Chondrocyte (in vitro differentiated cells): Measurements from ENCODE around the gene OR10A2. TPM values are rescaled to one million over a fixed set of nuclear protein-coding genes. Genes with fewer than 3 reads are reported as not detected.
A peak's percentile ranks its signal among the peaks of the same experiment; 100 is the strongest.

ENCODE experiments used
- DNase-seq: peaks from one replicate; pipeline ENCODE4 v3.0.0; 2021; ENCODE audit warnings: mixed read lengths, low spot score
- H3K27ac Mint-ChIP-seq: one replicate; pipeline ENCODE4 v1.8.0; 2021; ENCODE audit warnings: mild to moderate bottlenecking, moderate library complexity, mixed read lengths; ENCODE audit not compliant: unreplicated experiment
- H3K27me3 Mint-ChIP-seq: 2 replicates; pipeline ENCODE4 v1.8.0; 2021; ENCODE audit warnings: low read depth, mixed read lengths
- H3K36me3 Mint-ChIP-seq: 2 replicates; pipeline ENCODE4 v1.8.0; 2021; ENCODE audit warnings: low read depth, mixed read lengths
- H3K4me1 Mint-ChIP-seq: 2 replicates; pipeline ENCODE4 v1.8.0; 2021; ENCODE audit warnings: low read depth, mild to moderate bottlenecking, mixed read lengths
- H3K4me3 Mint-ChIP-seq: one replicate; pipeline ENCODE4 v1.8.0; 2021; ENCODE audit warnings: mild to moderate bottlenecking, moderate library complexity, mixed read lengths; ENCODE audit not compliant: unreplicated experiment
- H3K9me3 Mint-ChIP-seq: 2 replicates; pipeline ENCODE4 v1.8.0; 2021; ENCODE audit warnings: low read depth, mixed read lengths
- total RNA-seq: library from RNA; stranded (reverse); gene quantifications from 3 replicates; pipeline ENCODE4 v1.2.1, GENCODE V29; 2021
- TF ChIP-seq, protein P1 (sequence below): fragments of 200-600 bp; sonication (generic); IDR thresholded peaks from 2 replicates; pipeline ENCODE4 v1.5.0; 2021; ENCODE audit warnings: antibody characterized with exemption, mild to moderate bottlenecking, moderate library complexity

Gene OR10A2
- total RNA-seq, 1 donor from 2014 or later = not detected

DNA sequence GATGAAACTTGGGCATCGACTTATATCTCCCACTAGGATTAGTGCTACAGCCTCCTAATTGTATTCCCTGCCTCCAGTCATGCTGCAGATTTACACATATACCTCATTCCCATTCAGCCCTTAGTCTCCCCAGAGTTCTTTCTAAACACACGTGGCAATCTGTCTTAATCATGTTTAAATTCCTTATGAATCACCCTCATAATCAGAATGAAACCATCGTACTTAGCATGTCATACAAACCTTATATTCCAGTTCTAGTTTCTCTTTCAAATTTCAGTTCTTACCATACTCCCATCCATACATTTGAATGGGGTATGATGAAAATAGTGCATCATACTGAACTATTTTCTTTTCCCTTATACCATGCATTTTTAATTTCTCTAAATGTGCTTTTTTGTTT, 6.0 kb upstream of the OR10A2 start:
- Mint-ChIP-seq H3K27me3 (no peaks in the 10 kb centered on the region), H3K27ac (no peak overlapping the region), H3K9me3 (peaks cover 17% of the 10 kb centered on the region), H3K4me1 (no peaks in the 10 kb centered on the region), H3K4me3 (no peak overlapping the region), H3K36me3 (no peaks in the 10 kb centered on the region)
- DNase-seq = no peak
- TF ChIP-seq, protein P1, sequence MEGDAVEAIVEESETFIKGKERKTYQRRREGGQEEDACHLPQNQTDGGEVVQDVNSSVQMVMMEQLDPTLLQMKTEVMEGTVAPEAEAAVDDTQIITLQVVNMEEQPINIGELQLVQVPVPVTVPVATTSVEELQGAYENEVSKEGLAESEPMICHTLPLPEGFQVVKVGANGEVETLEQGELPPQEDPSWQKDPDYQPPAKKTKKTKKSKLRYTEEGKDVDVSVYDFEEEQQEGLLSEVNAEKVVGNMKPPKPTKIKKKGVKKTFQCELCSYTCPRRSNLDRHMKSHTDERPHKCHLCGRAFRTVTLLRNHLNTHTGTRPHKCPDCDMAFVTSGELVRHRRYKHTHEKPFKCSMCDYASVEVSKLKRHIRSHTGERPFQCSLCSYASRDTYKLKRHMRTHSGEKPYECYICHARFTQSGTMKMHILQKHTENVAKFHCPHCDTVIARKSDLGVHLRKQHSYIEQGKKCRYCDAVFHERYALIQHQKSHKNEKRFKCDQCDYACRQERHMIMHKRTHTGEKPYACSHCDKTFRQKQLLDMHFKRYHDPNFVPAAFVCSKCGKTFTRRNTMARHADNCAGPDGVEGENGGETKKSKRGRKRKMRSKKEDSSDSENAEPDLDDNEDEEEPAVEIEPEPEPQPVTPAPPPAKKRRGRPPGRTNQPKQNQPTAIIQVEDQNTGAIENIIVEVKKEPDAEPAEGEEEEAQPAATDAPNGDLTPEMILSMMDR = no peak

DNA sequence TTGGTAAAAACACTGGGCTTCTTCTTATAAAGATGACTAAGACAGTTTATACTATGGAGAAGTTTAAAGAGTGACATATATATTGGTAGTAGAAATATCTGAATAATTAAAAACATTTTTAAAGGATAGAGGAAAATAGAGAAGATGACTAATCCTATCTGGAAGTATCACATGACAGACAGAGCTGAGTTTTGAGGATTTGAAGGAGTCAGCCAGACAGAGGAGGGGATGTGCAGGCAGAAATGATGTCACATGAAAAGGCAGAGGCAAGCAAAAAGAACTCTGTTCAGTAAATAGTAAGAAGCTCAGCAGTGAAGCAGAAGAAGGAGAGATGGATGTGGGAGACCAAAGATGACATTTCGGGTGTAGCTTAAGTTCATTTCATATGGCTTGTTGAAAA, 1.6 kb downstream of the OR10A2 start:
- TF ChIP-seq, protein P1 = no peak
- Mint-ChIP-seq H3K4me3 (no peak overlapping the region), H3K36me3 (no peaks in the 10 kb centered on the region), H3K4me1 (peaks cover 7% of the 10 kb centered on the region), H3K9me3 (peaks cover 9% of the 10 kb centered on the region), H3K27ac (peak overlapping the region; percentile 34), H3K27me3 (no peaks in the 10 kb centered on the region)
- DNase-seq = no peak

DNA sequence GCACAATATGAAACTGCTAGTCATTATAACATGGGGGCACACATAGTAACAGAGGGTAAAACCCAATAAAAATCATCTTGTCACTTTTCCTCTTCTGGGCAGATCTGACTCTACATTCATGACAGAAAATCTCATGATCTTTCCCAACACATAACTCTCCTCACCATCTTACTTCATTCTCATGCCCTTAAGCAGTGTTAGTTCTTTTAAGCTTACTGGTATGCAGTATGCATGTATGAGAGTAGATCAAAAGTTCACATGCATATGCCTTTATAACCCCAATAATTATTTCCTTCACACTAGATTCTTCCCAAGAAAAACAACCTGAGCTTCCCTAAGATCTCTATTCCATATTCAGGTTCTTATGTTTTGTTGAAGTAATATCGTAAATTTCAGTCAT, 8.4 kb downstream of the OR10A2 start:
- DNase-seq = no peak
- Mint-ChIP-seq H3K4me1 (no peaks in the 10 kb centered on the region), H3K27me3 (no peaks in the 10 kb centered on the region), H3K4me3 (no peak overlapping the region), H3K9me3 (no peaks in the 10 kb centered on the region), H3K36me3 (no peaks in the 10 kb centered on the region), H3K27ac (no peak overlapping the region)
- TF ChIP-seq, protein P1 = no peak

DNA sequence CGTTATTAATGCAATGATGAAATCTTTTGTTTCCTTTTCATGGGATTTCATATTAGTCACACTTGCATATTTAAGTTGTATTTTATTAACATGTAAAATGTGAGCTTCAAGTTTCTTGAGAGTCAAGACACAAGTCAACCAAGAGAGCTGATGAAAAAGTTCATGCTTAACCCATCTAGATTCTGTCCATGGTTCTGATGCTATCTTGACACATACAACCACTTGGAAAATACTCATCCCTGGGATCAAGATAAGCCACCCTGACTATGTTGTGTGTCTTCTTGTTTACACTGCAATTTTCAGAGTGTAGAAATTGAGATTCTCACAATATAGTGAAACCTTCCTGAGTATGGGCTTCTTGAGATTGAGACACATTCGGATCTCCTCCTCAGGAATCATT, 12.9 kb downstream of the OR10A2 start:
- DNase-seq = no peak
- TF ChIP-seq, protein P1 = no peak
- H3K9me3 Mint-ChIP-seq = peaks cover 6% of the 10 kb centered on the region
- no peaks in the 10 kb centered on the region for H3K27me3 Mint-ChIP-seq
- no peak overlapping the region for H3K4me3 Mint-ChIP-seq
- no peak overlapping the region for H3K27ac Mint-ChIP-seq
- no peaks in the 10 kb centered on the region for H3K36me3 Mint-ChIP-seq
- no peaks in the 10 kb centered on the region for H3K4me1 Mint-ChIP-seq

DNA sequence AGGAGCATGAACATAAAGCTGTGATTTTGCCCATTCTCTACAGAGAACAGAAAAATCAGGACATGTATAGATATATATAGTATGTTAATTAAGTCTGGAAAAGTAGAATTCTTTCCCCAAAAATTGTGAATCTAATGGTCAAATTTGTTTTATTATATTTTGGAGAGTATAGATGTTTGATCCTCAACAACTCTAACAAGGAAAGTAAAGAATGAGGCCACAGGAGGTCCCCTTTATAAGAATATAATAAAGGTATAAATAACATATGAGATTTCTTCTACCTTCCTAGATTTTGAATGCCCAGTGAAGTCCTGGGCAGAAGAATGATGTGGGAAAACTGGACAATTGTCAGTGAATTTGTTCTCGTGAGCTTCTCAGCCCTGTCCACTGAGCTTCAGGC, 13.5 kb downstream of the OR10A2 start, which contains the start of gene OR10A4:
OR10A4 (plus strand) TSS at position 301 of the 400 bp plus-strand sequence; CDS start at position 324, 23 bp downstream.
- H3K27me3 Mint-ChIP-seq = no peaks in the 10 kb centered on the region
- TF ChIP-seq, protein P1 = no peak

More for the DNA sequence above, 13.5 kb downstream of the OR10A2 start, which contains the start of gene OR10A4:
- H3K9me3 Mint-ChIP-seq = peaks cover 6% of the 10 kb centered on the region
- no peaks in the 10 kb centered on the region for H3K4me1 Mint-ChIP-seq
- no peaks in the 10 kb centered on the region for H3K36me3 Mint-ChIP-seq
- DNase-seq = no peak
- no peak within 1 kb of the TSS for H3K27ac Mint-ChIP-seq
- H3K4me3 Mint-ChIP-seq = no peak within 1 kb of the TSS
